K562 (cell line): ENCODE measurements around the gene CCDC159. TPM values are rescaled to one million over a fixed set of nuclear protein-coding genes. Genes with fewer than 3 reads are reported as not detected.

Experiments used
- CBX3 ChIP-seq, 2 experiments: IDR thresholded peaks; 1 replicate in 1 of 2; 2 replicates in 1 of 2; pipeline ENCODE4 v1.6.1; 2012; ENCODE audit warnings: inconsistent platforms in 2 of 2, low read length in 2 of 2, borderline replicate concordance in 1 of 2, control low read depth in 1 of 2
- CHAMP1 ChIP-seq: fragments of 450-650 bp; IDR thresholded peaks from 2 replicates; pipeline ENCODE4 v1.6.1; 2016; ENCODE audit warnings: mild to moderate bottlenecking
- MGA ChIP-seq: fragments of 450-650 bp; IDR thresholded peaks from 2 replicates; pipeline ENCODE4 v1.6.1; 2016; ENCODE audit warnings: mild to moderate bottlenecking, moderate library complexity
- ZNF431 ChIP-seq: sonication (generic); formaldehyde crosslinking; IDR thresholded peaks from 2 replicates; pipeline ENCODE4 v1.8.0; 2022; ENCODE audit warnings: mild to moderate bottlenecking, missing genetic modification reagents
- polyA plus RNA-seq, 8 experiments: library from polyadenylated mRNA; depleted of rRNA in 4 of 8; stranded (reverse) in 5 of 8; unstranded in 3 of 8; fragments of >200 nt; fragmentation: Nextera tagmentation in 2 of 8; fragmentation: Illumina TruSeq in 1 of 8; extraction: Ambion mirVana in 2 of 8; extraction: Trizol in 1 of 8; gene quantifications; 2 replicates each; pipeline versions ENCODE4 v1.2.1 to v1.2.3, GENCODE V29; 2011 to 2014; ENCODE audit warnings: inconsistent platforms in 1 of 8, missing spikeins in 1 of 8
- total RNA-seq, 7 experiments: library from RNA; depleted of rRNA in 6 of 7; stranded (reverse); fragments of >200 nt in 6 of 7; fragmentation: Illumina TruSeq in 2 of 7; extraction: Trizol in 2 of 7; gene quantifications; 2 replicates each; pipeline versions ENCODE4 v1.2.1 to v1.2.3, GENCODE V29; 2011 to 2021; ENCODE audit warnings: low replicate concordance in 1 of 7

Gene CCDC159
- total and polyA plus RNA-seq, 9 of the 15 experiments (the other 6 are each of a cell fraction or from before 2014, with no cell fraction given), result 0.68 to 10.1 (median 4.7) TPM

GRCh38 chr19:11346104-11346940 is at the start of gene CCDC159, which contains the start of gene TMEM205 (continued):
- TF ChIP-seq MGA (peak; percentile 70), CHAMP1 (no peak), ZNF431 (CRISPR knock-in tag) (no peak), CBX3 (IDR thresholded peaks at IDR 0.05; ENCODE audit: borderline replicate concordance in 1 of 2, low read length in 2 of 2) (peak in 1 of 2 experiments; percentile 63; a peak in 1 of 3 replicates)
